NCI-H1930 (cell line): ENCODE results near the gene MACF1.

Experiments
- DNase-seq, 2 experiments: peaks; one replicate each; lab custom pipeline; 2025; lab: John Stamatoyannopoulos, UW

Gene MACF1

DNA sequence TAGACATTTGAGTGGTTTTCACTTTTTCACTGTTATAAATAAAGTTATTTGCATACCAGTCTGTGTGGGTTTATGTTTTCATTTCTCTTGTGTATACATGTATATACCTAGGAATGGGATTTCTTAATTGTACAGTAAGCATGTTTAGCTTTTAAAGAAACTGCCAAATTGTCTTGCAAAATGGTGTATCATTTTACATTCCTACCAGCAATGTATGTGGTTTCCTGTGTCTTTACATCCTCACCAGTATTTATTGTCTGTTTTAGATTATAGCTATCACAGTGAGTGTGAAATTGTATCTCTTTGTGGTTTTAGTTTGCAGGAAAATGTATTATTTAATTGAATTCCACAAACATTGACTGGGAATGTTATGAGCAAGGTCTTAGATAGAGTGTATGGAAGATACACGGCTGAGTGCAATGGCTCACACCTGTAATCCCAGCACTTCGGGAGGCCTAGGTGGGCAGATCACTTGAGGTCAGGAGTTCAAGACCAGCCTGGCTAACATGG is 57.3 kb downstream of the MACF1 start:
- DNase-seq = no peak

GRCh38 chr1:39262802-39263201 is 58.3 kb downstream of the MACF1 start:
- no peak for DNase-seq

DNA sequence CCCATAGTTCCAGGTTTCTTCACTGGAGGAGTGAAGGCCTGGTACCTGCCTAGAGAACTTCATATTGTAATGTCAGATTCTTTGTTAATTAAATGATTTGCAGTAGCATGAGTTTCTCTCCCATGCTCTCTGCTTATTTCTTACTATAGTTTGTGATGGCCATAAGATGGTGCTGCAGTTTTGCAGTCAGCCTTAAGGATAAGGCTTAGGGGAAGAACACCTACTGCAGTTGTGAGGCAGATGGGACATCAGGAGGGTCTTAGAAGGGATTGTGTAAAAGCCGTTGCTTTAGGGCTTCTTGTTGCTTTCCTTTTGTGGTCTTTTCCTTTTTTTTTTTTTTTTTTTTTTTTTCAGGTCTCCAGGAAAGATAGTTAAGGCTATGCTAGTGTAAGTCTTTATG is 61.8 kb downstream of the MACF1 start:
- no peak for DNase-seq

DNA sequence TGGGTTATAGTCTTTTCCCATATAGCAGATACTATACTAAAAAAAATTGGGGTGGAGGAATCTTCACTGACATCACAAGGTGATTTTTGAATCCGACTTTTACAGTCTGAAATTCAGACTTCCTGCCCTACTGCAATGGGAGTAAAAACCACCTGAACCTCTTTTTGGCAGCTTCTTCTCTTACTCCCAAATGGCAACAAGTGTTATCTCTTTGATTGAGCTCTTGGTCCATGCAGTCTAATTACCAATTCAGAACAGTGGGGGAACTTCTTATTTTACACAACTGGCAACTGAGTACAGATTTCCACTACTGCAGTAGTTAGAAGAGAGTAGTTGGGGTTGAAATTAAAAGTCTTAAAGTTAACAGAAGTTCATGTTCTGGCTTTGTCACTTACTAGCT is 62.3 kb downstream of the MACF1 start:
- DNase-seq = no peak

- no peak for DNase-seq
Observed at GRCh38 chr1:39268112-39268581, 63.7 kb downstream of the MACF1 start.

DNA sequence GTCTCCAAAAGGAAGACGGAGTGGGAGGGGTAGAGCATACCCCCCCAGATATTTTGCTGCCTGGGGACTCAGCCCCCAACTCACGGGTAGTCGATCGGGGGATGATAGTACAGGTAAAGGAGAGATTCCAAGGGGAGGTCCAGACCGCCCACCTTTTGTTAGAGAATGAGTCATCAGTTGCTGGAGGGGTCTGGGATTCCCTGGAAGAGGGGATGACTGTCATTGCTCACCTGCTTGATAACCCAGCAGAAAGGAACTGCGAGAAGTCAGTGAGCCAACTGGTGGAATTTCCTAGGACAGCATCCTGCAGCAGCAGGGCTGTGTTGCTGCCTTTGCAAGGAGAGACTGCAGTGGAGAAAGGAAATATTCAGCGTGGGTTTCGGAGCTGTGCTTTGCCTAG is 64.4 kb downstream of the MACF1 start:
- no peak for DNase-seq

GRCh38 chr1:39269349-39269748 is 64.9 kb downstream of the MACF1 start:
- DNase-seq = no peak

GRCh38 chr1:39269791-39270342 is 65.4 kb downstream of the MACF1 start:
- DNase-seq = no peak

- DNase-seq = no peak
Observed at GRCh38 chr1:39270368-39270767, 65.9 kb downstream of the MACF1 start.

DNA sequence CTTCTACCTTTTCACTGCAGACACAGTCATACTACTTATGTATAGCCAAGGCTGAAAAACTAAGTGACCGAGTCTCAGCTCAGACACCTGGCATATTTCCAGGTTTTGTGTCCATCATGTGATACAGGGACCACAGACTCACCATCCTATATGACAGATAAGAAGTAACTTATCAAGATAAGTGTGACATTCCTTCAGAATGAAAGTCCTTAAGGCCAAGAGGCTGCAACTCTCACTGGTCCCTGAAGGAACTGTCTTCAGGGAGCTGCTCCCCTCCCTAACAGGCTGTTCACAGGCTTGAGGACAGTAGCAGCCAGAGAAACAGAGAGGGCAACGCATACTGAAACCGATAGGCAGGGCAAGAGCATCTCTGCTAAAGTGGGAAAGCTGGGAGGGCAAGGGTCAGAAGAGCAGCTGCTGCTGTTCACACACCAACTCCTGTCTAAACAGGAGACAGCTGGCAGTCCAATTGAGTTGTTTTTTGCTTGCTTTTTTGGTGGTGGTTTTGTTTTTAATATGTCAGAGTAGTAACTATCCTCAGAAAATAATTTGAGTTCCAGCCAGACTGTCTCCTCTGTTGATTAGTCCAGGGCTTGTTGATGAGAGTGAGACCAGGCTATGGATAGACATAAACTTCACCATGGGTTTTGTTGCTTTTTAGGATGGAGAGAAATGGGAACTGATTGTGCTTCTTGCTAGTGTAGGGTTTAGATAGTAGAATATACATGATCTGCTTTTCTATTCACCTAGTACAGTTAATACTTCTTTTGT is 67.7 kb downstream of the MACF1 start:
- no peak for DNase-seq

DNA sequence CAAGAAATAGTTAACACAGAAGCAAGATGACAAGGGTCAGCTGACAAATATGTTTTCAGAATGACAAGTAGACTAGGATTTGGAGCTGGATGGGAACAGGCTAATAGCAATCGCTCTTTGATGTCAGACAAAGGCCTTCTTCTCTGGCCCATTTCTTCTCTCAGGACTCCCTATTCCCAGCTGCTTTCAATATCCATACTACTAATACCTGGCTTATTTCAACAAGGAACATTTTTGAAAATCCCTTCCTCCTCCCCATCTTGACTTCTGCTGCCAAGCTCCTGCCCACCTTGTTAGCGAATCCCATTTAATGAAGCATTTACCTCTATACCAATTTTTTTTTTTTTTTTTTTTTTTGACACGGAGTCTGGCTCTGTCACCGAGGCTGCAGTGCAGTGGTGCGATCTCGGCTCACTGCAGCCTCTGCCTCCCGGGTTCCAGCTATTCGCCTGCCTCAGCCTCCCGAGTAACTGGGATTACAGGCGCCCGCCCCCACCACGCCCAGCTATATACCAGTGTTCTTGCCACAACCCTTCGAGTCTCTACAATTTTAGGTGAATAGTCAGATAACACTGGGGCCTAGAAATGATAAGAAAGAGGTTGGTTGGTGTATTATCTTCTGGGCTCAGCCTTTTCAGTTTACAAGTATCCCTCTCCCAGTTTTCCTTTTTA is 68.4 kb downstream of the MACF1 start:
- DNase-seq = no peak

- DNase-seq = no peak
Observed at GRCh38 chr1:39275836-39276507, 71.5 kb downstream of the MACF1 start.

DNA sequence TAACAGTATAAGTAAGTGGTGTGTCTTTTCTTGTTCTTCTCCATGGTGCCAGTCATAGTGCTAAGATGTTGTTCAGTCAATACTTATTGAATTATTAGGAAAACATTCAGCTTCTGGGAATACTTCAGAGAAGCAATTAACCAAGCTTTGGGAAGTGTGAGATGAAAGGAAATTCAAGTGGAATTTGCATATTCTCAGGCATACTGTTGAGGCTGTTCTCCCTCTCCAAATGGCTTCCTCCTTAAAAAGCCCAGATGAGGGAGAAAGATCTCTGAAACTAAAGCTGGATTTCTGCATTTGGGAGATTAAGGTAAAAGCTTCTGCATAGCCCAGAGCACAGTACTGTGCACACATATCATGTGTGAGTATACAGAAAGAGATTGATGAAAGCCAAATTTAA is 73.4 kb downstream of the MACF1 start:
- no peak for DNase-seq

- DNase-seq = no peak
Observed at GRCh38 chr1:39282537-39283216, 78.2 kb downstream of the MACF1 start.

- no peak for DNase-seq
Observed at GRCh38 chr1:39283858-39284257, 79.4 kb downstream of the MACF1 start.

DNA sequence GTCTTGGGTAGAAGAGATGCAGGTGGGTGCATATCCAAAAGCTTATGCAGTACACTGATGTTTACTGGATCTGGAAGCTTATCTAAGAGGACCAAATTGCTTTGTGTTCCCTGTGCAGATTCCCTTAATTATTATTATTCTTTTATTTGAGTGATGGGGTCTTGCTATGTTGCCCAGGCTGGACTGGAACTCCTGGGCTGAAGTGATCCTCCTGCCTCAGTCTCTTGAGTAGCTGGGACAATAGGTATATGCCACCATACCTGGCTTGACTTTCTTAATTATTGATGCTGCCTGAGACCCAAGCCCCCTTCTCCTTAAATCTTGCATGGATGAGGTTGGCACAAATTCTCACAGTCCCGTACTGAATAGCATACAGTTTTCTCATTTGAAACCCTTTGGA is 83.0 kb downstream of the MACF1 start:
- no peak for DNase-seq

DNA sequence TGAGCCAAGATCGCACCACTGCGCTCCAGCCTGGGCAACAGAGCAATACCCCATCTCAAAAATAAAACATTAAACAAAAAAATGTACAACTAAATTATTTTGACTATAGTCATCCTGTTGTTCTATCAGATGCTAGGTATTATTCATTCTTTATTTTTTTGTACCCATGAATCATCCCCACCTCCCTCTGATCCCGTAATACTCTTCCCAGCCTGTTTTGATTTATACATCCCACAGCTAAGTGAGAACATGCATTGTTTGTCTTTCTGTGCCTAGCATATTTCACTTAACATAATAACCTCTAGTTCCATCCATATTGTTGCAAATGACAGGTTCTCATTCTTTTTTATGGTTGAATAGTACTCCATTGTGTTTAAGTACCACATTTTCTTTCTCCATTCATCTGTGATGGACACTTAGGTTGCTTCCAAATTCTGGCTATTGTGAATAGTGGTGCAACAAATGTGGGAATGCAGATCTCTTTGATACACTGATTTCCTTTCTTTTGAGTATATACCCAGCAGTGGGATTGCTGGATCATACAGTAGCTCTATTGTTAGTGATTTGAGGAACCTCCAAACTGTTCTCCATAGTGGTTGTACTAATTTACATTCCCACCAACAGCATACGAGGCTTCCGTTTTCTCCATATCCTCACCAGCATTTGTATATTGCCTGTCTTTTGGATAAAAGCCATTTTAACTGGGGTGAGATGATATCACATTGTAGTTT is 84.4 kb downstream of the MACF1 start:
- DNase-seq = no peak

GRCh38 chr1:39292401-39292800 is 87.9 kb downstream of the MACF1 start:
- DNase-seq = no peak

GRCh38 chr1:39293375-39294070 is 89.0 kb downstream of the MACF1 start:
- no peak for DNase-seq

DNA sequence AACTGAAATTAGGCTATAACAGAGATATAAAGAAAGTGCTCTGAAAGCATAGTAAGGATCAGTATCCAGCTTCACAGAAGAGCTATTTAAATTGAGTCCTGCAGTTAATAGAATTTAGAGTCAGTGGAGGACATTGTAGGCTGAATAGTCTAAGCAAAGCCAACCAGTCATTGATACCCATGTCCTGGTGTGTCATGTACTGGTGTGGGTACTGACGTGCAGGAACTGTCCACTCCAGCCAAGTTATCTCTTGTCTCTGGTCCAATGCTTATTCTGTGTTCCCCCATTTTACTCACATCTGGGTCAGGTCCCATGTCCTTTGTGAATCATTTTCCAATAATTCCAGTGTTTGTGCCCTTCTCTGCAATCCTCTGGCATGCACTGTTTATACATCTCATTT is 90.0 kb downstream of the MACF1 start:
- no peak for DNase-seq

GRCh38 chr1:39295901-39296300 is 91.4 kb downstream of the MACF1 start:
- no peak for DNase-seq
